ENCODE results near the gene EIF4G2. TPM values are rescaled to one million over a fixed set of nuclear protein-coding genes. Genes with fewer than 3 reads are reported as not detected.

Gene EIF4G2
- total and polyA plus RNA-seq, 10 of the 15 experiments (the other 5 are each of a cell fraction or from before 2014, with no cell fraction given): 210 to 1,104 (median 713) TPM

DNA sequence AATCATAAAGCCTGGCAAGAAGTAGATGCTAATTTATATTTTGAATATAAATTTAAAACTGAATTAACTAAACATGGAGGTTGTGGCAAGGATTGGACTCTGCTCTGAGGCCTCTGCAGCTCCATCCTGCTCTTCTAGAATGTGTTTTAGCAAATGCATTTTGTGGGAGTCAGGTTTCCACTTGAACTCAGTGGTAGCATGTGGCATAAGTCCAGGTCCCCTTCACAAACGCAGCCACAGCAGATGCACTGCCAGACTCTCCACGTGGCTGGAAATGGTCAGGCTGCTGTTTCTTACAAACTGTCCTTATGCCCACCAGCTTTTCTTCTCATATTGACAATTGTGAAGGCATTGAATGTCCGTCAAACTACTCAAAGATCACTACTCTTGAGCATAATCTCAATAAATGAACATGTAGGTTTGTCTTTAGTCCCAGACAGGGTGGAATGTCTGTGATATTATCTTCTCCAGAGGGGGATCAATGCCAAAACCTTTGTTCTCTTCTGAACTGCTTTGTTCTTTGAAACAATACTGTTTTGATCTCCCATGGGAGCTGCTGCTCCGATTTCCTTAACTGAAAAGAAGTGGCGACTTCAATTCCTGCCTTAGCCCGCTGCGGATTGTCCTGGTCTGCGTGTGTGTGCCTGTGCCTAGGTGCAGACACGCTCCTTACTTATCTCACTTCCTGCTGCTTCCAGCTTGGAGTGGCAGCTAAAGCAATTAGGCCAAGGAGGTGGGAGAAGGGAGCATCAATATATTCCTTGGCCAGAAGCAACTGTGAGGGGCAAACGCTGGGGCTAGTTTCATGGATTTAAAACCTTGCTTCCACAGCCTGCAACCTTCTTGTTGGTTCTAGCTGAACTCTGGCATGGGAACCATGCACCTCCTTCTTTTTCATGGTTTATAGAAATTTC is 24.2 kb downstream of the EIF4G2 start:
- no peak overlapping the region for H3K9ac ChIP-seq (ENCODE audit: control insufficient read depth, insufficient read depth, low read length)
- H3K4me1 ChIP-seq (ENCODE audit: control insufficient read depth, insufficient read depth, low read length): no peaks in the 10 kb centered on the region
- CTCF ChIA-PET: interaction anchor here (0.6 to 3.6 kb wide), 6 partner anchors 8 to 917 kb away, joined by 3 to 22 read pairs (median 3); no protein-coding TSS in a partner anchor
- SMC1A ChIA-PET (ENCODE audit: uncharacterized antibody, unreplicated experiment): interaction anchor here (0.6 to 1.0 kb wide), 2 partner anchors 252 to 544 kb away, joined by 3 to 4 read pairs; no protein-coding TSS in a partner anchor
- H3K4me3 ChIP-seq: no peak overlapping the region
- 80% methylated on average over 10 of the region's 10 CpGs for WGBS (ENCODE audit: insufficient coverage, insufficient replicate concordance, low lambda C conversion rate, missing lambda C conversion rate)
- H3K79me2 ChIP-seq (ENCODE audit: control insufficient read depth, insufficient read depth, low read length): no peaks in the 10 kb centered on the region
- intact Hi-C loops (cut with micrococcal nuclease; ENCODE audit: unreplicated experiment) (no loop called here), in situ Hi-C loops (cut with MboI) (no loop called here)
- 0 out of 2 replicates have a peak, but pooled peaks cover 2% of the 10 kb centered on the region for H4K20me1 ChIP-seq (ENCODE audit: control insufficient read depth, insufficient read depth)
- RAD21 ChIA-PET (ENCODE audit: unreplicated experiment): interaction anchor here (1.6 kb wide), 1 partner anchor 11 kb away, joined by 4 read pairs; no protein-coding TSS in a partner anchor
- H2AFZ ChIP-seq (ENCODE audit: control insufficient read depth, low read depth, low read length): no peak overlapping the region
- no peaks in the 10 kb centered on the region for H3K9me3 ChIP-seq (replicated peaks; ENCODE audit: control insufficient read depth, insufficient read depth, low read length)
- no peak overlapping the region for H3K27ac ChIP-seq (ENCODE audit: control insufficient read depth, insufficient read depth)
- no peaks in the 10 kb centered on the region for H3K27me3 ChIP-seq (replicated peaks in 1 of 2; ENCODE audit: control insufficient read depth in 2 of 2, insufficient read depth in 2 of 2, low read length in 1 of 2)
- BruUV-seq (replicated peaks): no TSS peak
- POLR2A ChIA-PET: interaction anchor here (0.7 kb wide), 1 partner anchor 21 kb away, joined by 3 read pairs; no protein-coding TSS in a partner anchor
- TF ChIP-seq SP1 (IDR thresholded peaks at IDR 0.05; ENCODE audit: low read depth, low read length): no peak
- no peak for TF ChIP-seq IKZF2 (IDR thresholded peaks at IDR 0.05)
- no peak for TF ChIP-seq ASH2L (IDR thresholded peaks at IDR 0.05; ENCODE audit: borderline replicate concordance, low read depth)
- no peak for TF ChIP-seq RAD21 (IDR thresholded peaks at IDR 0.05; ENCODE audit: insufficient read depth, low read depth, low read length)
- TF ChIP-seq POU2F2 (IDR thresholded peaks at IDR 0.05; ENCODE audit: borderline replicate concordance, low read depth, low read length): no peak
- no peak for TF ChIP-seq EP300 (IDR thresholded peaks at IDR 0.05; ENCODE audit: borderline replicate concordance in 1 of 2, control insufficient read depth in 1 of 2, low read depth in 2 of 2, low read length in 2 of 2)
- no peak for TF ChIP-seq NFYB (IDR thresholded peaks at IDR 0.05; ENCODE audit: insufficient read depth, low read depth, low read length)
- no peak for TF ChIP-seq CHD1 (IDR thresholded peaks at IDR 0.05; ENCODE audit: low read depth, low read length)
- TF ChIP-seq, protein P1, sequence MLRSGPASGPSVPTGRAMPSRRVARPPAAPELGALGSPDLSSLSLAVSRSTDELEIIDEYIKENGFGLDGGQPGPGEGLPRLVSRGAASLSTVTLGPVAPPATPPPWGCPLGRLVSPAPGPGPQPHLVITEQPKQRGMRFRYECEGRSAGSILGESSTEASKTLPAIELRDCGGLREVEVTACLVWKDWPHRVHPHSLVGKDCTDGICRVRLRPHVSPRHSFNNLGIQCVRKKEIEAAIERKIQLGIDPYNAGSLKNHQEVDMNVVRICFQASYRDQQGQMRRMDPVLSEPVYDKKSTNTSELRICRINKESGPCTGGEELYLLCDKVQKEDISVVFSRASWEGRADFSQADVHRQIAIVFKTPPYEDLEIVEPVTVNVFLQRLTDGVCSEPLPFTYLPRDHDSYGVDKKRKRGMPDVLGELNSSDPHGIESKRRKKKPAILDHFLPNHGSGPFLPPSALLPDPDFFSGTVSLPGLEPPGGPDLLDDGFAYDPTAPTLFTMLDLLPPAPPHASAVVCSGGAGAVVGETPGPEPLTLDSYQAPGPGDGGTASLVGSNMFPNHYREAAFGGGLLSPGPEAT (IDR thresholded peaks at IDR 0.05; ENCODE audit: low read depth): no peak
- no peak for TF ChIP-seq MYB (IDR thresholded peaks at IDR 0.05; ENCODE audit: borderline replicate concordance, low read depth, low read length)
- FAIRE-seq (no peak), DNase-seq (ENCODE audit: low read depth, low spot score) (no peak), ATAC-seq (no peak)
- peaks cover 2% of the 10 kb centered on the region in 2 experiments; a peak in 1 of 4 replicates for H3K36me3 ChIP-seq (ENCODE audit: control insufficient read depth in 2 of 2, insufficient read depth in 2 of 2, low read length in 1 of 2)
- H3K4me2 ChIP-seq (ENCODE audit: control insufficient read depth, insufficient read depth): no peak overlapping the region

All from GM12878 (cell line).